ENCODE data around the gene RSPH1.

RSPH1 gene

GRCh38 chr21:42496120-42496838, at the start of gene RSPH1:
Gene RSPH1, minus strand, starts transcription at chr21:42496224. Its CDS starts 38 bp downstream, at chr21:42496186.
- peak; percentile 100 for DNase-seq

GRCh38 chr21:42545745-42546144, 49.7 kb upstream of the RSPH1 start:
- DNase-seq = no peak

GRCh38 chr21:42545317-42545716, 49.3 kb upstream of the RSPH1 start:
- DNase-seq = no peak

GRCh38 chr21:42544544-42544943, 48.5 kb upstream of the RSPH1 start:
- no peak for DNase-seq

GRCh38 chr21:42543106-42543847, 47.3 kb upstream of the RSPH1 start:
- no peak for DNase-seq

GRCh38 chr21:42542596-42542995, 46.6 kb upstream of the RSPH1 start:
- no peak for DNase-seq

- no peak for DNase-seq
Measured at GRCh38 chr21:42542196-42542595, 46.2 kb upstream of the RSPH1 start.

GRCh38 chr21:42541618-42542017, 45.6 kb upstream of the RSPH1 start:
- DNase-seq = no peak

- DNase-seq = no peak
Measured at GRCh38 chr21:42541174-42541573, 45.1 kb upstream of the RSPH1 start.

- no peak for DNase-seq
Measured at GRCh38 chr21:42540396-42540795, 44.4 kb upstream of the RSPH1 start.

- DNase-seq = no peak
Measured at GRCh38 chr21:42539931-42540343, 43.9 kb upstream of the RSPH1 start.

- no peak for DNase-seq
Measured at GRCh38 chr21:42539342-42539741, 43.3 kb upstream of the RSPH1 start.

GRCh38 chr21:42538479-42539275, 42.7 kb upstream of the RSPH1 start:
- DNase-seq = no peak

GRCh38 chr21:42537106-42537742, 41.2 kb upstream of the RSPH1 start:
- no peak for DNase-seq

GRCh38 chr21:42536601-42537000, 40.6 kb upstream of the RSPH1 start:
- peak; percentile 37 for DNase-seq

- DNase-seq = peak; percentile 61
Measured at GRCh38 chr21:42535602-42536171, 39.7 kb upstream of the RSPH1 start.

GRCh38 chr21:42534421-42535378, 38.7 kb upstream of the RSPH1 start:
- DNase-seq = peak; percentile 51

- DNase-seq = no peak
Measured at GRCh38 chr21:42533963-42534355, 37.9 kb upstream of the RSPH1 start.

GRCh38 chr21:42533306-42533962, 37.4 kb upstream of the RSPH1 start:
- DNase-seq = peak; percentile 52

- DNase-seq = peak; percentile 57
Measured at GRCh38 chr21:42532466-42533181, 36.6 kb upstream of the RSPH1 start.

All from activated effector memory CD4-positive, alpha-beta T cell treated with anti-CD3 and anti-CD28 coated beads, Interleukin-2, amount 50 U/mL, for 16 hours (primary cell).